ENCODE data around the gene TPCN2.

Gene TPCN2

GRCh38 chr11:69010964-69011623 is 37.6 kb upstream of the TPCN2 start:
- DNase-seq, result no peak

GRCh38 chr11:69011624-69012091 is 37.1 kb upstream of the TPCN2 start:
- DNase-seq, result no peak

GRCh38 chr11:69012092-69013008 is 36.4 kb upstream of the TPCN2 start:
- DNase-seq, result no peak

GRCh38 chr11:69013009-69013951 is 35.5 kb upstream of the TPCN2 start, which contains the start of gene MRGPRF:
Gene MRGPRF (minus strand): TSS chr11:69013246. CDS start chr11:69009901, 3,345 bp downstream.
- DNase-seq, result no peak

- DNase-seq, result peak; percentile 31
These were observed 34.5 kb upstream of the TPCN2 start for GRCh38 chr11:69014084-69014851.

- DNase-seq, result no peak
These were observed 33.7 kb upstream of the TPCN2 start for GRCh38 chr11:69014898-69015549.

- DNase-seq, result no peak
These were observed 30.8 kb upstream of the TPCN2 start for GRCh38 chr11:69017951-69018350.

- DNase-seq, result no peak
These were observed 29.8 kb upstream of the TPCN2 start for GRCh38 chr11:69018924-69019323.

- DNase-seq, result no peak
These were observed 26.5 kb upstream of the TPCN2 start for GRCh38 chr11:69022260-69022659.

GRCh38 chr11:69024509-69024908 is 24.2 kb upstream of the TPCN2 start:
- no peak for DNase-seq

- no peak for DNase-seq
These were observed 20.9 kb upstream of the TPCN2 start for GRCh38 chr11:69027704-69028372.

GRCh38 chr11:69030301-69030700 is 18.4 kb upstream of the TPCN2 start:
- DNase-seq, result no peak

- no peak for DNase-seq
These were observed 15.9 kb upstream of the TPCN2 start for GRCh38 chr11:69032833-69033232.

GRCh38 chr11:69033431-69033830 is 15.3 kb upstream of the TPCN2 start:
- no peak for DNase-seq

GRCh38 chr11:69034123-69034867 is 14.4 kb upstream of the TPCN2 start:
- no peak for DNase-seq

- DNase-seq, result no peak
These were observed 13.4 kb upstream of the TPCN2 start for GRCh38 chr11:69035150-69035945.

- DNase-seq, result no peak
These were observed 12.8 kb upstream of the TPCN2 start for GRCh38 chr11:69035946-69036340.

- DNase-seq, result no peak
These were observed 11.7 kb upstream of the TPCN2 start for GRCh38 chr11:69037074-69037473.

GRCh38 chr11:69037544-69037943 is 11.2 kb upstream of the TPCN2 start:
- DNase-seq, result no peak

Measured in NCI-H2227 treated with DMSO at 0.1 percent for 48 hours (cell line).